ENCODE results near the gene NCAM2. TPM values are rescaled to one million over a fixed set of nuclear protein-coding genes. Genes with fewer than 3 reads are reported as not detected.

Gene NCAM2
- total and polyA plus RNA-seq, 2 of the 8 experiments (the other 6 are each of a cell fraction or from before 2014, with no cell fraction given), result 0.14 to 1.1 TPM

DNA sequence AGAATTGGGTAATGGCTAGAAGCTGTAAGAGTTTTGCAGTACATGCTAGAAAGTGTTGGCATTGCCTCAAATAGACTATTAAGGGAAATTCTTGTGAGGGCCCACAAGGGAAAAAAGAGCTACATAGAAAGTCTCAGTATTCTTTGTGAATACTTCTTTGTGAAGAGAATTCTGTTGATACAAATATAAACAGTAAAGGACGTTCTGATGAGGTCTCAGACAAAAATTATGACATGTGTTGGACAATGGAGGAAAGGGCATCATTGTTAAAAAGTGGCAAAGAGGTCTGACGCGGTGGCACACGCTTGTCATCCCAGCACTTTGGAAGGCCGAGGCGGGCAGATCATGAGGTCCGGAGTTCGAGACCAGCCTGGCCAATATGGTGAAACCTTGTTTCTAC is 458.9 kb downstream of the NCAM2 start:
- Histone ChIP-seq H2BK12ac (ENCODE audit: low read depth, low read length) (no peak overlapping the region), H4K20me1 (replicated peaks in 1 of 2; ENCODE audit: control insufficient read depth in 1 of 2, insufficient read depth in 2 of 2, low read length in 2 of 2) (no peaks in the 10 kb centered on the region), H3K4me3 (ENCODE audit: extremely low read depth in 1 of 4, insufficient read depth in 2 of 4, low read depth in 3 of 4, low read length in 4 of 4) (no peak overlapping the region), H2BK15ac (ENCODE audit: low read length) (no peak overlapping the region), H2BK120ac (replicated peaks; ENCODE audit: low read depth, low read length) (no peak overlapping the region), H2AFZ (ENCODE audit: low read length) (no peak overlapping the region), H2AK5ac (ENCODE audit: low read depth, low read length) (no peak overlapping the region), H3K79me1 (ENCODE audit: low read depth, low read length) (no peaks in the 10 kb centered on the region), H4K8ac (ENCODE audit: extremely low read depth, insufficient read depth, low read length) (no peak overlapping the region), H3K4me1 (replicated peaks in 1 of 4; ENCODE audit: control insufficient read depth in 3 of 4, insufficient read depth in 4 of 4, low read length in 3 of 4) (no peaks in the 10 kb centered on the region), H3K79me2 (ENCODE audit: control insufficient read depth in 1 of 2, insufficient read depth in 2 of 2, low read length in 2 of 2) (no peaks in the 10 kb centered on the region), H3K18ac (ENCODE audit: extremely low read depth, low read length) (no peak overlapping the region), H3K4me2 (ENCODE audit: insufficient read depth in 1 of 2, low read depth in 2 of 2, low read length in 2 of 2) (no peak overlapping the region), H3K9me3 (ENCODE audit: insufficient read depth in 2 of 2, low read depth in 1 of 2, low read length in 1 of 2) (no peaks in the 10 kb centered on the region), H3K9ac (replicated peaks in 1 of 4; ENCODE audit: extremely low read depth in 1 of 4, low read depth in 3 of 4, low read length in 3 of 4) (no peak overlapping the region), H4K91ac (replicated peaks; ENCODE audit: insufficient read length, low read length) (no peak overlapping the region), H3K27me3 (replicated peaks in 1 of 4; ENCODE audit: control insufficient read depth in 3 of 4, extremely low read depth in 1 of 4, insufficient read depth in 3 of 4, low read length in 3 of 4) (no peaks in the 10 kb centered on the region), H3K56ac (replicated peaks; ENCODE audit: insufficient read length, low read depth, low read length) (no peak overlapping the region), H2BK5ac (ENCODE audit: low read depth, low read length) (no peak overlapping the region), H3K4ac (replicated peaks; ENCODE audit: insufficient read length, low read depth, low read length) (no peak overlapping the region), H3K27ac (ENCODE audit: low read depth, low read length) (no peak overlapping the region), H2BK20ac (ENCODE audit: low read length) (no peak overlapping the region), H3K14ac (ENCODE audit: insufficient read length) (no peak overlapping the region), H3K36me3 (ENCODE audit: control insufficient read depth in 2 of 4, insufficient read depth in 4 of 4, low read length in 3 of 4) (no peaks in the 10 kb centered on the region), H3K23me2 (ENCODE audit: low read depth, low read length) (no peaks in the 10 kb centered on the region), H4K5ac (ENCODE audit: insufficient read length, low read depth, low read length) (no peak overlapping the region), H3K23ac (ENCODE audit: insufficient read length) (no peak overlapping the region)
- DNase-seq (ENCODE audit: low read depth in 1 of 2, low spot score in 2 of 2) (no peak), FAIRE-seq (no peak)
- no peak for TF ChIP-seq HDAC6 (IDR thresholded peaks at IDR 0.05; ENCODE audit: low read depth, low read length)
- no peak for TF ChIP-seq RBBP5 (IDR thresholded peaks at IDR 0.05; ENCODE audit: borderline replicate concordance, low read depth, low read length)
- TF ChIP-seq SRF (IDR thresholded peaks at IDR 0.05; ENCODE audit: low read depth, low read length), result no peak
- TF ChIP-seq SIX5 (IDR thresholded peaks at IDR 0.05; ENCODE audit: low read depth, low read length), result no peak
- CTCF ChIA-PET (ENCODE audit: partially characterized antibody), result no interaction called here
- POLR2A ChIA-PET (ENCODE audit: partially characterized antibody), result no interaction called here
- WGBS, 2 experiments (ENCODE audit: extremely low coverage in 1 of 2, insufficient coverage in 1 of 2, insufficient read length in 1 of 2, insufficient replicate concordance in 2 of 2, low coverage in 1 of 2, low lambda C conversion rate in 2 of 2, missing lambda C conversion rate in 1 of 2), result 90% methylated on average over 8 of the region's 8 CpGs; no CpG with 5 or more reads in 1 of the 2 experiments
